KG1 (cell line): ENCODE measurements around the gene LGR4.

Experiments
- DNase-seq: peaks from one replicate; lab custom pipeline; 2025; lab: John Stamatoyannopoulos, UW

The LGR4 gene

GRCh38 chr11:27485930-27486773 is 13.6 kb upstream of the LGR4 start:
- peak; percentile 49 for DNase-seq

GRCh38 chr11:27482793-27483192 is 10.2 kb upstream of the LGR4 start:
- no peak for DNase-seq

GRCh38 chr11:27481992-27482391 is 9.4 kb upstream of the LGR4 start:
- DNase-seq: no peak

GRCh38 chr11:27477831-27478230 is 5.2 kb upstream of the LGR4 start:
- DNase-seq: no peak

- no peak for DNase-seq
These were observed 4.7 kb upstream of the LGR4 start for GRCh38 chr11:27477243-27477642.

- no peak for DNase-seq
These were observed 3.0 kb upstream of the LGR4 start for GRCh38 chr11:27475622-27476021.

GRCh38 chr11:27473017-27473406 is 422 bp upstream of the LGR4 start:
- no peak for DNase-seq

GRCh38 chr11:27471589-27472397 is 797 bp downstream of the LGR4 start:
- DNase-seq: no peak

- DNase-seq: no peak
These were observed 1.6 kb downstream of the LGR4 start for GRCh38 chr11:27470826-27471588.

- no peak for DNase-seq
These were observed 2.4 kb downstream of the LGR4 start for GRCh38 chr11:27470166-27470565.

- no peak for DNase-seq
These were observed 3.4 kb downstream of the LGR4 start for GRCh38 chr11:27468995-27469695.

GRCh38 chr11:27468209-27468994 is 4.2 kb downstream of the LGR4 start:
- no peak for DNase-seq

- no peak for DNase-seq
These were observed 5.2 kb downstream of the LGR4 start for GRCh38 chr11:27467181-27467913.

GRCh38 chr11:27466363-27466762 is 6.2 kb downstream of the LGR4 start:
- no peak for DNase-seq

- DNase-seq: no peak
These were observed 7.0 kb downstream of the LGR4 start for GRCh38 chr11:27465629-27466028.

GRCh38 chr11:27464909-27465308 is 7.7 kb downstream of the LGR4 start:
- DNase-seq: no peak

GRCh38 chr11:27464289-27464696 is 8.3 kb downstream of the LGR4 start:
- DNase-seq: no peak

GRCh38 chr11:27462543-27462942 is 10.0 kb downstream of the LGR4 start:
- DNase-seq: no peak

GRCh38 chr11:27460158-27460978 is 12.2 kb downstream of the LGR4 start:
- no peak for DNase-seq
